HG03103 (cell line): Measurements from ENCODE around the gene SEC14L1.
"Not testable (repeated sequence)": the region's sequence is repeated elsewhere in the genome, so short reads cannot be mapped to it uniquely, and the experiment has no call there.

Source experiments
- ATAC-seq: cut with Tn5 transposase; IDR thresholded peaks from one replicate; pipeline ENCODE4 v1.9.1; 2021; ENCODE audit warnings: low read depth; ENCODE audit not compliant: unreplicated experiment

SEC14L1 gene

GRCh38 chr17:77140878-77141767, at the start of gene SEC14L1:
SEC14L1 (plus strand) TSS chr17:77140969; CDS start chr17:77143597, 2,628 bp downstream.
- peak; percentile 30 for ATAC-seq

GRCh38 chr17:77092025-77092424, 48.7 kb upstream of the SEC14L1 start:
- no peak for ATAC-seq

GRCh38 chr17:77095461-77095860, 45.3 kb upstream of the SEC14L1 start:
- no peak for ATAC-seq

DNA sequence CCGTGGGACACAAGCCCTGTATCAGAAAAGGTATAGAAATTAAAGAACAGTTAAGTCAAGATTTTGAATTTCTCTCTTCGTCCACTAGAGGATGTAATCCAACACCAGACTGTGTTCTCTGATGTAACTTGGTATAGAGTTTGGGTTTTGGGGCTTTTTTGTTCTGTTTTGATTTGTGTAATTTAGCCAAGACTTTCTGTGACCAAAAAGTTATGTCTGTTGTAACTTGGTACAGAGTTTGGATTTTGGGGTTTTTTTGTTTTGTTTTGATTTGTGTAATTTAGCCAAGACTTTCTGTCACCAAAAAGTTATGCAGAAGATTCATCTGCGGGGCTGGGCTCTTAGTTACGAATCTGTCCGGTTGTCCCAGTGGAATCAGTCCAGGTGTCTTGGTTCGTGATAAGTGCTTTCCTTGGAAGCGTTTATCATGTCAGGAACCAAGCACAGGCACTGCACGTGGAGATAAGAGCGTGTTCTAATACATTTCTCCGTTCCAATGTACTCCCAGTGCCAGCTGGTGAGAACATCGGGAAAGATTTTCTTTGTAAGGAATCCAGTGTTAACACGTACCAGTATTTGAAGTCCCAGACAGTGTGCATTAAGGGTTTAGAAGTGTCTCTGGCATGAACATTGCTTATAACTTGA, 44.1 kb upstream of the SEC14L1 start:
- ATAC-seq: no peak

- no peak for ATAC-seq
Measured at GRCh38 chr17:77097631-77098180, 43.1 kb upstream of the SEC14L1 start.

DNA sequence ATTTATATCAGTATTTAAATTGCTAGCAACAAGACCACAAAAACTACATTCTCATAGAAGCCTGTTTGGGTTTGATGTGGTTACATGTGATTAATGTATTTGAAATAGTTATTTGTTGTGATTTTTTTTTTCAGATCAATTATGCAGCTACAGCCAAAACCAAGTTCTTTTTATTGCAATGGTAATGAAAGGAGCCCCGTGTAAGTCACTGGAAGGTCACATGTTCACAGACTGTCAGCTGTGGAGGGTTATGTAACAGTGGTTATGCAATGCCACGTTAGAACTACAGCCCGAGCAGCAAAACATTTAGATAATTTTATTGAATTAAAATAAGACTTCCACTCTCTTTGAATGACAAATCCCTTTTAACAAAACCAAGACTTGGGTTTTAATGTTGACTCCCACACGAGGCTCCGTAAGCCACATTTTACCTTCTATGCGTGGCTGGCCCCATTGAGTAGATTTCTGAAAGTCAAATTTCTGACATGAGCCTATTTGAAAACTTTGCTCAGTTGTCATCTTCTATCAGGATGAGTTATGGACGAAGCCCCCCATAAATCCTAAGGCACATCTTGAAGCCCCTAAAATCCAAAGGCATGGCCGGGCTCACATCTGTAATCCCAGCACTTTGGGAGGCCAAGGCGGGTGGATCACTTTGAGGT, 41.8 kb upstream of the SEC14L1 start:
- ATAC-seq: no peak

DNA sequence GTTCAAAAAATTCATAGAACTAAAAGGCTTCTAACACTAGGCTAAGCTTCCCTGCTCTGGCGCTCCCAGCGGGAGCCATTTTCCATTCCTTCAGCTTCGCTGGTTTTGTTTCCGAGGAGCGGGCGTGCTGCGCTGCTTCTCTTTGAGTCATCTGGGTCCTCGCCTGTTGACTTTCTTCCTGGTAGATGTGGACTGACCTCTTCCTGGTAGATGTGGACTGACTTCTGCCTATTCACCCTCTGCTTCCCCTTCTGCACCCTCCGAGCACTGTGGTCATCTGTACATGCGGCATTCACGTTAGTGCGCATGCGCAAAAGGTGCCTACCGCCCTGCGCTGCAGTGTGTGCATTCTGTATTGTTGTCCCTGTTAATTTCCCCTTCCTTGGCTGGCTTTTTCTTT, 40.8 kb upstream of the SEC14L1 start:
- no peak for ATAC-seq

- no peak for ATAC-seq
Measured at GRCh38 chr17:77101521-77102410, 39.0 kb upstream of the SEC14L1 start.

GRCh38 chr17:77102411-77103134, 38.2 kb upstream of the SEC14L1 start:
- not testable (repeated sequence) for ATAC-seq

DNA sequence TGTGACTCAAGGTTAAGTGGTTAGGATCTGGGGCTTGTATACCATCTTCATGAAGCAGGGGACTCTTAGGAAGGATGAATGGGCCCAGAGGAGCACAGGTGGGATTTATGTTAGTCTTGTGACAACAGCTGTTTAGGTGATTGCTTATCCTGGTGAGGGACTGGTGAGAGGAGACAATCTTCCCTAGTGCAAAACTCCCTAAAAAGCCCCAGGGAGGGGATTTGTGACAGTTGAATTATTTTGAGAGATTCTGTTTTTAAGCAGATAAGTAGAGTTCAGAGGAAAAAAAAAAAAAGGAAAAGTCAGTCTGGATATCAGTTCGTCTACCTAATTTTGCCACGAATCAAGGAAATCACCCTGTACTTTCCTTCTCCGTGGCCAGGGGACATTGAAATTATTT, 35.1 kb upstream of the SEC14L1 start:
- ATAC-seq: no peak

DNA sequence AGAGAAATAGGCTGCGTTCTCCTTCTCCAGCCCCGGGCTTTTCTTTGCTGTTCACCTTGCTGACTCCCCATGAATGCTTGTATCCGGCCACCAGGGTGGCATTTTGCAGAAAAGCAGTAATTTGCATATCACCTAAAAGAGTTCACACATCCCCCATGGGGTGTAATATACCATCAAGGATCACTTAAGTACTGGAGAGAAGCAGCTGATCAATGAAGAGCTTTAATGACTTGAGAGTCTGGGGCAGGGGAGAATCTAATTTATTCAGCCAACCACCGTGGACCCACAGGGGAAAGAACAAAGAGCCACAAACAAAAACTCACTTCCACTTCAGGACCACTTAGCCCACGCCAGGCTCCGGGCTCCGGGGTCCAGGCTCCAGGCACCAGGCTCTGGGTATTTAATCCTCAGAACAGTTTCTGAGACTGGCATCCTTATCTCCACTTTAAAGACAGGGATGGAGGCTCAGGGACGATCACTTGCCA, 33.9 kb upstream of the SEC14L1 start:
- ATAC-seq: no peak

- ATAC-seq: no peak
Measured at GRCh38 chr17:77107506-77108433, 33.0 kb upstream of the SEC14L1 start.

- ATAC-seq: no peak
Measured at GRCh38 chr17:77109159-77109759, 31.5 kb upstream of the SEC14L1 start.

DNA sequence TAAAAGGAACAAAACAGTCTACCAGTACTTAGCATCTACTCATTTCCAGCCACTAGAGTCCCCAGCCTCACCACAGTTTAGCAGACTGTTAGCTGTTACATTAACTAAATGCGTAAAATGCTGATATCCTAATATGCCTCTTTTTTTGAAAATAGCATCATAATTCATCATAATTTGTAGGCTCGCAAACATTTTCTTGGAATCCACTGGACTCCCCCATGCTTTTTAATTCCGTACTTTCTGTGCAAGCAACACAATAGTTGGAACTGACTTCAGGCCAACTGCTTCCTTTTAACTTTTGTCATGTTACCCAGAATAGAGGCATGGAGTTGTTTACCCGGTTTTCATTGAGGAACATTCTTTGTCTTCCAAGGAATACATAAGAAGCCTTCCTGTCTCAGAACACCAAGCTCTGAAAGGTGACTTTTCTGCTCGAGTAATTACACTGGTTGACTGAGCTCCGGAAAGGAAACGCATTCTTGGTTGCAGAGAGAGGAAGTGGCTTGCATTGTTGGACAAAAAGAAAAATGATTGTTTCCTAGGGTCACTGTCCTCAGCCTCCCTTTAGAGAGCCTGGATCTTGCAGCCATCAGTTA, 30.9 kb upstream of the SEC14L1 start:
- ATAC-seq: no peak

DNA sequence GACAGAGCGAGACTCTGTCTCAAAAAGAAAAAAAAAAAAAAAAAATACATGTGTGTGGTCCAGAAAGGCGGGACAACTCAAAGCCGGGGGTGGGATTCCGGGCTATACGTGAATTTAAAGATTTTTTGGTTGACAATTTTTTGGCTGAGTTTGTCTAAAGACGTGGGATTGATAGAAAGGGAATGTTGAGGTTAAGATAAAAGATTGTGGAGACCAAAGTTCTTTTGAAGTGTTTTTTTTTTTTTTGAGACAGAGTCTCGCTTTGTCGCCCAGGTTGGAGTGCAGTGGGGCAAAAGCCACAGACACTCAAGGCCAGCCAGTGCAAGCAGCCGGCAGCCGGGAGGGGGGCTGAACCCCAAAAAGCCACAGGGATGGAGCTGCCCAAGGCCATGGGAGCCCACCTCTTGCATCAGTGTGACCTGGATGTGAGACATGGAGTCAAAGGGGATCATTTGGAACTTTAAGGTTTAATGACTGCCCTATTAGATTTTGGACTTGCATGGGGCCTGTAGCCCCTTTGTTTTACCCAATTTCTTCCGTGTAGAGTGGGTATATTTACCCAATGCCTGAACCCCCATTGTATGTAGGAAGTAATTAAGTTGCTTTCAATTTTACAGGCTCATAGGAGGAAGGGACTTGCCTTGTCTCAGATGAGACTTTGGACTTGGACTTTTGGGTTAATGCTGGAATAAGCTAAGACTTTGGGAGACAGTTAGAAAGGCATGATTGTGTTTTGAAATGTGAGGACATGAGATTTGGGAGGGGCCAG, 29.4 kb upstream of the SEC14L1 start:
- not testable (repeated sequence) for ATAC-seq

GRCh38 chr17:77111934-77112296, 28.9 kb upstream of the SEC14L1 start:
- ATAC-seq: no peak

- no peak for ATAC-seq
Measured at GRCh38 chr17:77115510-77115909, 25.3 kb upstream of the SEC14L1 start.
